Loucy (cell line): ENCODE measurements around the gene CASZ1.

ENCODE experiments used
- H2AFZ ChIP-seq: fragments of 200-600 bp; sonication (generic); 2 replicates; pipeline ENCODE4 v1.6.0; 2016; ENCODE audit warnings: antibody characterized with exemption, mild to moderate bottlenecking, low read length, moderate library complexity
- H3F3A ChIP-seq: fragments of 200-600 bp; 2 replicates; pipeline ENCODE4 v1.6.0; 2016; ENCODE audit warnings: antibody characterized with exemption, low read depth, mild to moderate bottlenecking
- H3K27me3 ChIP-seq: fragments of 200-600 bp; sonication (generic); 2 replicates; pipeline ENCODE4 v1.6.1; 2014; ENCODE audit warnings: low read length, mild to moderate bottlenecking; ENCODE audit not compliant: insufficient read depth, poor library complexity, severe bottlenecking
- H3K36me3 ChIP-seq: fragments of 200-600 bp; sonication (generic); 2 replicates; pipeline ENCODE4 v1.6.1; 2016; ENCODE audit warnings: low read length; ENCODE audit not compliant: insufficient read depth
- H3K4me1 ChIP-seq: fragments of 200-600 bp; sonication (generic); 2 replicates; pipeline ENCODE4 v1.5.1; 2014; ENCODE audit warnings: low read length, mild to moderate bottlenecking; ENCODE audit not compliant: insufficient read depth, poor library complexity, severe bottlenecking
- H3K4me2 ChIP-seq: fragments of 200-600 bp; sonication (generic); 2 replicates; pipeline ENCODE4 v1.6.0; 2014; ENCODE audit warnings: antibody characterized with exemption, low read length, low read depth, mild to moderate bottlenecking; ENCODE audit not compliant: poor library complexity, severe bottlenecking
- H3K4me3 ChIP-seq: fragments of 200-600 bp; sonication (generic); 2 replicates; pipeline ENCODE4 v1.5.1; 2014; ENCODE audit warnings: low read length, mild to moderate bottlenecking, mixed read lengths; ENCODE audit not compliant: poor library complexity, severe bottlenecking
- H3K79me2 ChIP-seq: fragments of 200-600 bp; sonication (generic); 2 replicates; pipeline ENCODE4 v1.6.1; 2014; ENCODE audit warnings: low read length; ENCODE audit not compliant: insufficient read depth
- H3K9ac ChIP-seq: fragments of 200-600 bp; sonication (generic); 2 replicates; pipeline ENCODE4 v1.6.0; 2014; ENCODE audit warnings: mild to moderate bottlenecking, low read depth, low read length, moderate library complexity; ENCODE audit not compliant: poor library complexity, severe bottlenecking
- H3K9me2 ChIP-seq: fragments of 200-600 bp; sonication (generic); replicated peaks from 2 replicates; pipeline ENCODE4 v1.6.1; 2016; ENCODE audit warnings: low read depth, low read length, mixed read lengths
- H3K9me3 ChIP-seq: fragments of 200-600 bp; sonication (generic); 2 replicates; pipeline ENCODE4 v1.6.1; 2014; ENCODE audit warnings: mild to moderate bottlenecking, antibody characterized with exemption, low read length, low read depth; ENCODE audit not compliant: insufficient read depth
- H4K20me1 ChIP-seq: fragments of 200-600 bp; sonication (generic); 2 replicates; pipeline ENCODE4 v1.6.0; 2014; ENCODE audit warnings: antibody characterized with exemption, low read length, mild to moderate bottlenecking; ENCODE audit not compliant: insufficient read depth, poor library complexity, severe bottlenecking
- CTCF ChIP-seq: fragments of 200-600 bp; sonication (generic); conservative IDR thresholded peaks from 2 replicates; pipeline ENCODE4 v1.5.1; 2014; ENCODE audit warnings: mild to moderate bottlenecking, antibody characterized with exemption, low read length
- EZH2phosphoT487 ChIP-seq: fragments of 200-600 bp; IDR thresholded peaks from 2 replicates; pipeline ENCODE4 v1.6.1; 2018; ENCODE audit warnings: antibody characterized with exemption, mild to moderate bottlenecking, moderate library complexity, borderline replicate concordance

The CASZ1 gene

GRCh38 chr1:10681296-10682107 lies 114.9 kb downstream of the CASZ1 start:
- H3K79me2 ChIP-seq = peaks cover 60% of the 10 kb centered on the region; the same call in 1 of the 2 replicates
- no peak overlapping the region for H3K4me2 ChIP-seq
- H3K9me2 ChIP-seq = no peaks in the 10 kb centered on the region
- H3F3A ChIP-seq = no peaks in the 10 kb centered on the region
- H3K9me3 ChIP-seq = no peaks in the 10 kb centered on the region
- no peaks in the 10 kb centered on the region for H4K20me1 ChIP-seq
- no peaks in the 10 kb centered on the region for H3K27me3 ChIP-seq
- peaks cover 17% of the 10 kb centered on the region for H3K4me1 ChIP-seq
- H3K36me3 ChIP-seq = no peaks in the 10 kb centered on the region
- no peak overlapping the region for H2AFZ ChIP-seq
- H3K9ac ChIP-seq = no peak overlapping the region
- H3K4me3 ChIP-seq = no peak overlapping the region
- TF ChIP-seq EZH2phosphoT487 (no peak), CTCF (no peak)

DNA sequence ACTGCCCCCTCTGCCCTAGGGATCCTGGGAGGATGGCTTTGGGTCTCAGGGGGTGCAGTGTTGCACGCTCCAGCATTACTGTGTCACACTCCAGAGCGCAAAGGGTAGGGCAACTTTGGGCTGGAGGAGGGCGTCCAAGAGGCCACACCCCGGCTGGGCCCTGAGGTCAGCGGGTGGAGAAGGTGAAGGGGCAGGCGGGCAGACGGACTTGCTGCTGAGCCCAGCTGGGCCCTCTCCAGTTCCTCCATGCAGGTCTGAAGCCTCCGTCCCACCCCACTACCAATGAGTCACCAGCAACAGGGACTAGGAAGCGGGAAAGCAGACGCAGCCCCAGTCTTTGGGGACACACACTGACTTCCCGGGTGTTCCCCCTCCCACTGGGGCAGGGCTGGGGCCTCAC lies 116.0 kb downstream of the CASZ1 start:
- Histone ChIP-seq H3K79me2 (peaks cover 60% of the 10 kb centered on the region; the same call in 1 of the 2 replicates), H3K36me3 (no peaks in the 10 kb centered on the region), H3F3A (no peaks in the 10 kb centered on the region), H4K20me1 (peaks cover 2% of the 10 kb centered on the region), H3K4me3 (no peak overlapping the region), H3K9me3 (no peaks in the 10 kb centered on the region), H3K27me3 (no peaks in the 10 kb centered on the region), H3K9ac (no peak overlapping the region), H2AFZ (no peak overlapping the region), H3K4me1 (peaks cover 12% of the 10 kb centered on the region), H3K9me2 (no peaks in the 10 kb centered on the region), H3K4me2 (no peak overlapping the region)
- no peak for TF ChIP-seq EZH2phosphoT487
- no peak for TF ChIP-seq CTCF

- peaks cover 12% of the 10 kb centered on the region for H3K4me1 ChIP-seq
- H3F3A ChIP-seq = no peaks in the 10 kb centered on the region
- peaks cover 63% of the 10 kb centered on the region; the same call in 1 of the 2 replicates for H3K79me2 ChIP-seq
- H2AFZ ChIP-seq = no peak overlapping the region
- H3K27me3 ChIP-seq = no peaks in the 10 kb centered on the region
- no peaks in the 10 kb centered on the region for H3K9me2 ChIP-seq
- no peak overlapping the region for H3K4me3 ChIP-seq
- peak overlapping the region; percentile 20 for H3K4me2 ChIP-seq
- TF ChIP-seq CTCF (no peak), EZH2phosphoT487 (no peak)
- H3K9me3 ChIP-seq = no peaks in the 10 kb centered on the region
- no peak overlapping the region for H3K9ac ChIP-seq
- H4K20me1 ChIP-seq = peaks cover 6% of the 10 kb centered on the region
- H3K36me3 ChIP-seq = no peaks in the 10 kb centered on the region
Observed at GRCh38 chr1:10679496-10680220, 116.8 kb downstream of the CASZ1 start.
